ENCODE results near the gene GPS1.

DNA sequence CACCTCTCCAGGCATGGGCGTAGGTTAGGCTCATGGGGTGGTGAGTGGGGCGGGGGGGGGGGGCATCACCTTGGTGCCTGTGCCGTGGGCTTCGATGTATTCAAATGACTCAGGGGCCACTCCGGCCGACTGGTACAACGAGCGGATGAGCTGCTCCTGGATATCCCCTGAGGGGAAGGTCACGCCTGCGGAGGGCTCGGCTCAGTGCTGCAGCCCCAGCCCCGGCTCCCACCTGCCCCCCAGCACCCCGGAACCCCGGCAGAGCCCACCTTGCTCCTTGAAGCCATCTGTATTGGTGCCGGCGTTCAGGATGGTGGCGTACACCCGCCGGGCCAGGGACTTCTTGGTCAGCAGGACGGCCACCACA, 40.9 kb downstream of the GPS1 start:
- TF ChIP-seq, protein P1, sequence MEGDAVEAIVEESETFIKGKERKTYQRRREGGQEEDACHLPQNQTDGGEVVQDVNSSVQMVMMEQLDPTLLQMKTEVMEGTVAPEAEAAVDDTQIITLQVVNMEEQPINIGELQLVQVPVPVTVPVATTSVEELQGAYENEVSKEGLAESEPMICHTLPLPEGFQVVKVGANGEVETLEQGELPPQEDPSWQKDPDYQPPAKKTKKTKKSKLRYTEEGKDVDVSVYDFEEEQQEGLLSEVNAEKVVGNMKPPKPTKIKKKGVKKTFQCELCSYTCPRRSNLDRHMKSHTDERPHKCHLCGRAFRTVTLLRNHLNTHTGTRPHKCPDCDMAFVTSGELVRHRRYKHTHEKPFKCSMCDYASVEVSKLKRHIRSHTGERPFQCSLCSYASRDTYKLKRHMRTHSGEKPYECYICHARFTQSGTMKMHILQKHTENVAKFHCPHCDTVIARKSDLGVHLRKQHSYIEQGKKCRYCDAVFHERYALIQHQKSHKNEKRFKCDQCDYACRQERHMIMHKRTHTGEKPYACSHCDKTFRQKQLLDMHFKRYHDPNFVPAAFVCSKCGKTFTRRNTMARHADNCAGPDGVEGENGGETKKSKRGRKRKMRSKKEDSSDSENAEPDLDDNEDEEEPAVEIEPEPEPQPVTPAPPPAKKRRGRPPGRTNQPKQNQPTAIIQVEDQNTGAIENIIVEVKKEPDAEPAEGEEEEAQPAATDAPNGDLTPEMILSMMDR (IDR thresholded peaks at IDR 0.05): no peak
- TF ChIP-seq POLR2A (IDR thresholded peaks at IDR 0.05): no peak

Measured in uterus (tissue), 2 donors.